ACC112 (cell line): ENCODE measurements around the gene CSNK1G2.

Experiments used
- H2AFZ ChIP-seq: fragments of 200-600 bp; sonication (generic); one replicate; pipeline ENCODE4 v1.6.0; 2017; ENCODE audit warnings: antibody characterized with exemption, low read length; ENCODE audit not compliant: unreplicated experiment
- H3K27ac ChIP-seq: fragments of 200-600 bp; sonication (generic); 2 replicates; pipeline ENCODE4 v1.5.1; 2014; ENCODE audit warnings: low read depth, mild to moderate bottlenecking, antibody characterized with exemption, low read length, moderate library complexity
- H3K27me3 ChIP-seq: fragments of 200-600 bp; sonication (generic); 2 replicates; pipeline ENCODE4 v1.6.1; 2014; ENCODE audit warnings: mild to moderate bottlenecking, antibody characterized with exemption, low read length, moderate library complexity, mixed read lengths; ENCODE audit not compliant: insufficient read depth
- H3K36me3 ChIP-seq: fragments of 200-600 bp; sonication (generic); 2 replicates; pipeline ENCODE4 v1.6.1; 2016; ENCODE audit warnings: mild to moderate bottlenecking, antibody characterized with exemption, low read length, moderate library complexity, mixed read lengths; ENCODE audit not compliant: insufficient read depth
- H3K4me1 ChIP-seq: fragments of 200-600 bp; sonication (generic); one replicate; pipeline ENCODE4 v1.6.1; 2016; ENCODE audit warnings: low read length, mixed read lengths; ENCODE audit not compliant: insufficient read depth, unreplicated experiment, control insufficient read depth
- H3K4me3 ChIP-seq: fragments of 200-600 bp; sonication (generic); 2 replicates; pipeline ENCODE4 v1.5.1; 2014; ENCODE audit warnings: mild to moderate bottlenecking, low read depth, low read length
- H3K79me2 ChIP-seq: fragments of 200-600 bp; sonication (generic); one replicate; pipeline ENCODE4 v1.6.0; 2016; ENCODE audit warnings: low read length; ENCODE audit not compliant: control insufficient read depth, unreplicated experiment, insufficient read depth

CSNK1G2 gene

GRCh38 chr19:1990230-1991017 lies 49.5 kb downstream of the CSNK1G2 start:
- Histone ChIP-seq H3K4me3 (no peak overlapping the region), H3K79me2 (no peaks in the 10 kb centered on the region), H2AFZ (no peak overlapping the region), H3K4me1 (no peaks in the 10 kb centered on the region), H3K36me3 (no peaks in the 10 kb centered on the region), H3K27me3 (no peaks in the 10 kb centered on the region), H3K27ac (no peak overlapping the region)

GRCh38 chr19:1991018-1991913 lies 50.3 kb downstream of the CSNK1G2 start:
- Histone ChIP-seq H3K36me3 (peaks cover 4% of the 10 kb centered on the region), H3K27ac (no peak overlapping the region), H2AFZ (no peak overlapping the region), H3K79me2 (no peaks in the 10 kb centered on the region), H3K27me3 (no peaks in the 10 kb centered on the region), H3K4me1 (no peaks in the 10 kb centered on the region), H3K4me3 (no peak overlapping the region)

GRCh38 chr19:1992759-1993260 lies 51.8 kb downstream of the CSNK1G2 start:
- H3K27me3 ChIP-seq = no peaks in the 10 kb centered on the region
- H3K36me3 ChIP-seq = peaks cover 4% of the 10 kb centered on the region
- H3K79me2 ChIP-seq = no peaks in the 10 kb centered on the region
- H2AFZ ChIP-seq = no peak overlapping the region
- H3K4me3 ChIP-seq = no peak overlapping the region
- no peaks in the 10 kb centered on the region for H3K4me1 ChIP-seq
- H3K27ac ChIP-seq = no peak overlapping the region

- Histone ChIP-seq H3K4me1 (no peaks in the 10 kb centered on the region), H3K27me3 (no peaks in the 10 kb centered on the region), H3K36me3 (peaks cover 4% of the 10 kb centered on the region), H3K4me3 (no peak overlapping the region), H3K27ac (no peak overlapping the region), H2AFZ (no peak overlapping the region), H3K79me2 (no peaks in the 10 kb centered on the region)
These were observed 56.6 kb downstream of the CSNK1G2 start for GRCh38 chr19:1997353-1998233.

GRCh38 chr19:1998712-1999708 lies 58.0 kb downstream of the CSNK1G2 start:
- no peaks in the 10 kb centered on the region for H3K27me3 ChIP-seq

GRCh38 chr19:1999856-2000515 lies 59.0 kb downstream of the CSNK1G2 start:
- Histone ChIP-seq H3K36me3 (peaks cover 4% of the 10 kb centered on the region), H3K27ac (no peak overlapping the region), H3K79me2 (no peaks in the 10 kb centered on the region), H3K4me3 (no peak overlapping the region), H3K4me1 (no peaks in the 10 kb centered on the region), H2AFZ (no peak overlapping the region), H3K27me3 (no peaks in the 10 kb centered on the region)

More at GRCh38 chr19:1998712-1999708, 58.0 kb downstream of the CSNK1G2 start:
- no peaks in the 10 kb centered on the region for H3K4me1 ChIP-seq
- peaks cover 4% of the 10 kb centered on the region for H3K36me3 ChIP-seq
- no peak overlapping the region for H3K27ac ChIP-seq
- no peaks in the 10 kb centered on the region for H3K79me2 ChIP-seq
- H2AFZ ChIP-seq = no peak overlapping the region
- no peak overlapping the region for H3K4me3 ChIP-seq

- no peak overlapping the region for H2AFZ ChIP-seq
- H3K79me2 ChIP-seq = no peaks in the 10 kb centered on the region
- H3K36me3 ChIP-seq = no peaks in the 10 kb centered on the region
- no peak overlapping the region for H3K4me3 ChIP-seq
- no peaks in the 10 kb centered on the region for H3K4me1 ChIP-seq
- H3K27ac ChIP-seq = no peak overlapping the region
- H3K27me3 ChIP-seq = no peaks in the 10 kb centered on the region
These were observed 62.9 kb downstream of the CSNK1G2 start for GRCh38 chr19:2003874-2004273.

- no peak overlapping the region for H2AFZ ChIP-seq
- peaks cover 30% of the 10 kb centered on the region for H3K79me2 ChIP-seq
- H3K27ac ChIP-seq = no peak overlapping the region
- H3K4me1 ChIP-seq = no peaks in the 10 kb centered on the region
- H3K4me3 ChIP-seq = no peak overlapping the region
- no peaks in the 10 kb centered on the region for H3K27me3 ChIP-seq
- no peaks in the 10 kb centered on the region for H3K36me3 ChIP-seq
These were observed 69.2 kb downstream of the CSNK1G2 start for GRCh38 chr19:2010135-2010668.

- H3K79me2 ChIP-seq = peaks cover 30% of the 10 kb centered on the region
- no peak overlapping the region for H3K4me3 ChIP-seq
- H3K36me3 ChIP-seq = no peaks in the 10 kb centered on the region
- peaks cover 2% of the 10 kb centered on the region for H3K4me1 ChIP-seq
- no peak overlapping the region for H2AFZ ChIP-seq
- H3K27ac ChIP-seq = no peak overlapping the region
- H3K27me3 ChIP-seq = no peaks in the 10 kb centered on the region
These were observed 70.2 kb downstream of the CSNK1G2 start for GRCh38 chr19:2011169-2011568.
